WTC11 (cell line): ENCODE results near the gene ATR. TPM values are rescaled to one million over a fixed set of nuclear protein-coding genes. Genes with fewer than 3 reads are reported as not detected.
"Not testable (repeated sequence)": the region's sequence is repeated elsewhere in the genome, so short reads cannot be mapped to it uniquely, and the experiment has no call there.

Experiments
- ATAC-seq: fragments of 200-7000 bp; cut with Tn5 transposase; 2 replicates; pipeline ENCODE4 v1.10.0; 2021; ENCODE audit warnings: mild to moderate bottlenecking, moderate library complexity
- CTCF ChIA-PET: fragments of 300-600 bp; sonication (Branson Sonifier 250); formaldehyde crosslinking; loops from one replicate; lab custom pipeline; 2021; ENCODE audit warnings: antibody characterized with exemption; lab: Charles Lee
- POLR2A ChIA-PET: fragments of 350-600 bp; sonication (Branson Sonifier 250); formaldehyde crosslinking; loops from one replicate; lab custom pipeline; 2021; ENCODE audit warnings: antibody characterized with exemption; lab: Charles Lee
- DNase-seq: peaks from one replicate; pipeline ENCODE4 v3.0.0; 2021; ENCODE audit warnings: low spot score
- H3K27ac Mint-ChIP-seq: 2 replicates; pipeline ENCODE4 v1.8.0; 2021; ENCODE audit warnings: mixed read lengths
- H3K27me3 Mint-ChIP-seq: 2 replicates; pipeline ENCODE4 v1.8.0; 2021; ENCODE audit warnings: low read depth, mild to moderate bottlenecking, moderate library complexity, mixed read lengths
- H3K36me3 Mint-ChIP-seq: 2 replicates; pipeline ENCODE4 v1.8.0; 2021; ENCODE audit warnings: mixed read lengths
- H3K4me1 Mint-ChIP-seq: 2 replicates; pipeline ENCODE4 v1.8.0; 2022; ENCODE audit warnings: mixed read lengths
- H3K4me3 Mint-ChIP-seq: 2 replicates; pipeline ENCODE4 v1.8.0; 2021; ENCODE audit warnings: mild to moderate bottlenecking, moderate library complexity, mixed read lengths
- H3K9me3 Mint-ChIP-seq: 2 replicates; pipeline ENCODE4 v1.8.0; 2021; ENCODE audit warnings: mixed read lengths
- CREB1 ChIP-seq: sonication (generic); formaldehyde crosslinking; IDR thresholded peaks from 2 replicates; pipeline ENCODE4 v1.8.0; 2023; ENCODE audit warnings: mild to moderate bottlenecking, missing genetic modification reagents
- EMX1 ChIP-seq: fragments of 250-450 bp; sonication (Bioruptor Pico); IDR thresholded peaks from 2 replicates; pipeline ENCODE4 v1.8.0; 2021; ENCODE audit warnings: mild to moderate bottlenecking
- FOXJ3 ChIP-seq: sonication (generic); formaldehyde crosslinking; IDR thresholded peaks from 2 replicates; pipeline ENCODE4 v1.9.0; 2021; ENCODE audit warnings: missing genetic modification reagents, mild to moderate bottlenecking, borderline replicate concordance
- SOX15 ChIP-seq: fragments of 250-450 bp; sonication (Bioruptor Pico); IDR thresholded peaks from 2 replicates; pipeline ENCODE4 v1.9.0; 2021; ENCODE audit warnings: mild to moderate bottlenecking
- SP1 ChIP-seq: sonication (generic); formaldehyde crosslinking; conservative IDR thresholded peaks from 2 replicates; pipeline ENCODE4 v1.8.1; 2022; ENCODE audit warnings: missing genetic modification reagents
- TP53 ChIP-seq: sonication (generic); formaldehyde crosslinking; IDR thresholded peaks from 2 replicates; pipeline ENCODE4 v1.8.1; 2023; ENCODE audit warnings: mild to moderate bottlenecking, missing genetic modification reagents
- ZNF317 ChIP-seq: sonication (generic); formaldehyde crosslinking; IDR thresholded peaks from 2 replicates; pipeline ENCODE4 v1.8.1; 2023; ENCODE audit warnings: low read depth, mild to moderate bottlenecking, moderate library complexity, missing genetic modification reagents, borderline replicate concordance
- total RNA-seq: library from RNA; stranded (reverse); gene quantifications from 3 replicates; pipeline ENCODE4 v1.2.3, GENCODE V29; 2021
- TF ChIP-seq, protein P1 (sequence below): fragments of 250-450 bp; sonication (Bioruptor Pico); IDR thresholded peaks from 2 replicates; pipeline ENCODE4 v1.9.0; 2021; ENCODE audit warnings: mild to moderate bottlenecking
- TF ChIP-seq, protein P2 (sequence below): fragments of 250-450 bp; sonication (Bioruptor Pico); conservative IDR thresholded peaks from 2 replicates; pipeline ENCODE4 v1.9.0; 2021; ENCODE audit warnings: mild to moderate bottlenecking
- TF ChIP-seq, protein P3 (sequence below): sonication (generic); formaldehyde crosslinking; IDR thresholded peaks from 2 replicates; pipeline ENCODE4 v1.8.1; 2022; ENCODE audit warnings: mild to moderate bottlenecking, missing genetic modification reagents, moderate library complexity, borderline replicate concordance
- TF ChIP-seq, protein P4 (sequence below): sonication (generic); formaldehyde crosslinking; IDR thresholded peaks from 2 replicates; pipeline ENCODE4 v1.8.0; 2023; ENCODE audit warnings: missing genetic modification reagents
- TF ChIP-seq, protein P5 (sequence below): sonication (generic); formaldehyde crosslinking; IDR thresholded peaks from 2 replicates; pipeline ENCODE4 v1.8.1; 2022; ENCODE audit warnings: missing genetic modification reagents, borderline replicate concordance
- TF ChIP-seq, protein P6 (sequence below): sonication (generic); formaldehyde crosslinking; IDR thresholded peaks from 2 replicates; pipeline ENCODE4 v1.8.1; 2023; ENCODE audit warnings: mild to moderate bottlenecking, missing genetic modification reagents, borderline replicate concordance
- TF ChIP-seq, protein P7 (sequence below): sonication (generic); formaldehyde crosslinking; IDR thresholded peaks from 2 replicates; pipeline ENCODE4 v1.8.0; 2022; ENCODE audit warnings: mild to moderate bottlenecking, missing genetic modification reagents

The ATR gene
- total RNA-seq, 1 experiment from 2014 or later = 26.7 TPM

DNA sequence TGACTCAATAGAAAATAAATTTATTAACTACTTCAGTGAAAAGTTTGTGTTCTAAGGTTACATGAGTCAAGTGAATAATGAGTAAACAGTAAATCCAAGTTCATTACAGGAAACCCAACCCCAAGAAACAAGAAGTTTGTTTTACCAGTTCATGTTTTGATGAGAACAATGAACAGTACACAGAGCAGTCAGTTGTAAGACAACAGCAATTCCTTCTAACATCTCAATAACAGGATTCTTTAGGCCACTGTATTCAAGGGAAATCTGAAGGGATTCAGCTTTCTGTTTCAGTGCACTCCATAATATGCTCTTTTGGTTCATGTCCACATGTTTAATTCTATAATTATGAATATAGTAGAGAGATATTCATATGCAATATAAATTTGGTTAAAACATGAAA lies 18.4 kb downstream of the ATR start (continued):
- no peak for TF ChIP-seq SP1

DNA sequence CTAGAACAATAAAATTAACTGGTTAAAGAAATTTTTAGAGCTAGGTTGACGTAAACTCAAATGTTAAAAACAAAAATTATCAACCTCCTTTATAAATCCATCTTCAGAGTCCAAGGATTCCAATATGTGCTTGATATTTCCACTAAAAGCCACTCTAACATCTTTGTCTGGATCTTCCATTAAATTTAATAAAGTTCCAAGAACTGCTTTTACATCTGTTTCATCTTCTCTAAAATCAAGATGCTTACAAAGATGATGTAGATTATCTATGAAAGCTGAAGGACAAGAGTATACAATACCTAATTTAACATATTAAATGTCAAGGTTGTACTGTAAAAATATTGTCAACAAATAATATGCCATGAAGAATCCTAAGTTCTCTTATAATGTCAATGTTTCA lies 24.8 kb downstream of the ATR start:
- peaks cover 15% of the 10 kb centered on the region for H3K9me3 Mint-ChIP-seq
- DNase-seq = no peak
- H3K36me3 Mint-ChIP-seq = peaks cover 46% of the 10 kb centered on the region
- TF ChIP-seq SOX15 (CRISPR knock-in tag) (no peak), EMX1 (CRISPR knock-in tag) (no peak), TP53 (no peak), CREB1 (CRISPR knock-in tag) (no peak), ZNF317 (CRISPR knock-in tag) (no peak), FOXJ3 (CRISPR knock-in tag) (no peak)
- TF ChIP-seq, protein P1, sequence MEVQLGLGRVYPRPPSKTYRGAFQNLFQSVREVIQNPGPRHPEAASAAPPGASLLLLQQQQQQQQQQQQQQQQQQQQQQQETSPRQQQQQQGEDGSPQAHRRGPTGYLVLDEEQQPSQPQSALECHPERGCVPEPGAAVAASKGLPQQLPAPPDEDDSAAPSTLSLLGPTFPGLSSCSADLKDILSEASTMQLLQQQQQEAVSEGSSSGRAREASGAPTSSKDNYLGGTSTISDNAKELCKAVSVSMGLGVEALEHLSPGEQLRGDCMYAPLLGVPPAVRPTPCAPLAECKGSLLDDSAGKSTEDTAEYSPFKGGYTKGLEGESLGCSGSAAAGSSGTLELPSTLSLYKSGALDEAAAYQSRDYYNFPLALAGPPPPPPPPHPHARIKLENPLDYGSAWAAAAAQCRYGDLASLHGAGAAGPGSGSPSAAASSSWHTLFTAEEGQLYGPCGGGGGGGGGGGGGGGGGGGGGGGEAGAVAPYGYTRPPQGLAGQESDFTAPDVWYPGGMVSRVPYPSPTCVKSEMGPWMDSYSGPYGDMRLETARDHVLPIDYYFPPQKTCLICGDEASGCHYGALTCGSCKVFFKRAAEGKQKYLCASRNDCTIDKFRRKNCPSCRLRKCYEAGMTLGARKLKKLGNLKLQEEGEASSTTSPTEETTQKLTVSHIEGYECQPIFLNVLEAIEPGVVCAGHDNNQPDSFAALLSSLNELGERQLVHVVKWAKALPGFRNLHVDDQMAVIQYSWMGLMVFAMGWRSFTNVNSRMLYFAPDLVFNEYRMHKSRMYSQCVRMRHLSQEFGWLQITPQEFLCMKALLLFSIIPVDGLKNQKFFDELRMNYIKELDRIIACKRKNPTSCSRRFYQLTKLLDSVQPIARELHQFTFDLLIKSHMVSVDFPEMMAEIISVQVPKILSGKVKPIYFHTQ (CRISPR knock-in tag) = no peak
- TF ChIP-seq, protein P2, sequence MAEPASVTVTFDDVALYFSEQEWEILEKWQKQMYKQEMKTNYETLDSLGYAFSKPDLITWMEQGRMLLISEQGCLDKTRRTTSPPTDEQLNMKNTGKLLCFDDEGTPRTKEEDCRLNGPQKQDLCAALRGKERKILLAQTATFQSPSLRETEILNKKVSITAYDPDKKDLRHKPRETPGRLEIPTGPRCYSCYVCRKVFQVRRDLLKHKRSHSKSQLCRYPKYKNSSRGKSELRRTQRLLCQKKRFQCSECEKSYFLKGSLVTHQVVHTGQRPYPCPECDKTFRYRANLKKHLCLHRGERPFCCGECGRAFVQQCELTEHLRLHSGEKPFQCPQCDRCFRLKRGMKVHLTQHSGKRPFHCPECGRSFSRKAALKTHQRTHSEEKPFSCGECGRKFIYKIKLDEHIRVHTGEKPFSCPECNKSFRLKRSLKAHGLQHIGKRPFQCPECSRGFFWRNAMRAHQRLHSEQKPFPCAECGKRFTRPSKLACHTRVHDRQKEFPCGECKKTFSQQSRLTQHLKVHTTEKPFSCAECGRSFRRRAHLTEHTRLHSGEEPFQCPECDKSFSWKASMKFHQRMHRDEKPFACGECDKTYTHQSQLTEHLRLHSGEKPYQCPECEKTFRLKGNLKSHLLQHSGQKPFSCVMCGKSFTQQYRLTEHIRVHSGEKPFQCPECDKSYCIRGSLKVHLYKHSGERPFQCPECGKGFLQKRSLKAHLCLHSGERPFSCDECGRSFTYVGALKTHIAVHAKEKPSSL = no peak
- TF ChIP-seq, protein P3, sequence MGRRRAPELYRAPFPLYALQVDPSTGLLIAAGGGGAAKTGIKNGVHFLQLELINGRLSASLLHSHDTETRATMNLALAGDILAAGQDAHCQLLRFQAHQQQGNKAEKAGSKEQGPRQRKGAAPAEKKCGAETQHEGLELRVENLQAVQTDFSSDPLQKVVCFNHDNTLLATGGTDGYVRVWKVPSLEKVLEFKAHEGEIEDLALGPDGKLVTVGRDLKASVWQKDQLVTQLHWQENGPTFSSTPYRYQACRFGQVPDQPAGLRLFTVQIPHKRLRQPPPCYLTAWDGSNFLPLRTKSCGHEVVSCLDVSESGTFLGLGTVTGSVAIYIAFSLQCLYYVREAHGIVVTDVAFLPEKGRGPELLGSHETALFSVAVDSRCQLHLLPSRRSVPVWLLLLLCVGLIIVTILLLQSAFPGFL (CRISPR knock-in tag) = no peak
- TF ChIP-seq, protein P4, sequence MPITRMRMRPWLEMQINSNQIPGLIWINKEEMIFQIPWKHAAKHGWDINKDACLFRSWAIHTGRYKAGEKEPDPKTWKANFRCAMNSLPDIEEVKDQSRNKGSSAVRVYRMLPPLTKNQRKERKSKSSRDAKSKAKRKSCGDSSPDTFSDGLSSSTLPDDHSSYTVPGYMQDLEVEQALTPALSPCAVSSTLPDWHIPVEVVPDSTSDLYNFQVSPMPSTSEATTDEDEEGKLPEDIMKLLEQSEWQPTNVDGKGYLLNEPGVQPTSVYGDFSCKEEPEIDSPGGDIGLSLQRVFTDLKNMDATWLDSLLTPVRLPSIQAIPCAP (CRISPR knock-in tag) = no peak
- TF ChIP-seq, protein P5, sequence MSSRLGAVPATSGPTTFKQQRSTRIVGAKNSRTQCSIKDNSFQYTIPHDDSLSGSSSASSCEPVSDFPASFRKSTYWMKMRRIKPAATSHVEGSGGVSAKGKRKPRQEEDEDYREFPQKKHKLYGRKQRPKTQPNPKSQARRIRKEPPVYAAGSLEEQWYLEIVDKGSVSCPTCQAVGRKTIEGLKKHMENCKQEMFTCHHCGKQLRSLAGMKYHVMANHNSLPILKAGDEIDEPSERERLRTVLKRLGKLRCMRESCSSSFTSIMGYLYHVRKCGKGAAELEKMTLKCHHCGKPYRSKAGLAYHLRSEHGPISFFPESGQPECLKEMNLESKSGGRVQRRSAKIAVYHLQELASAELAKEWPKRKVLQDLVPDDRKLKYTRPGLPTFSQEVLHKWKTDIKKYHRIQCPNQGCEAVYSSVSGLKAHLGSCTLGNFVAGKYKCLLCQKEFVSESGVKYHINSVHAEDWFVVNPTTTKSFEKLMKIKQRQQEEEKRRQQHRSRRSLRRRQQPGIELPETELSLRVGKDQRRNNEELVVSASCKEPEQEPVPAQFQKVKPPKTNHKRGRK = no peak
- TF ChIP-seq, protein P6, sequence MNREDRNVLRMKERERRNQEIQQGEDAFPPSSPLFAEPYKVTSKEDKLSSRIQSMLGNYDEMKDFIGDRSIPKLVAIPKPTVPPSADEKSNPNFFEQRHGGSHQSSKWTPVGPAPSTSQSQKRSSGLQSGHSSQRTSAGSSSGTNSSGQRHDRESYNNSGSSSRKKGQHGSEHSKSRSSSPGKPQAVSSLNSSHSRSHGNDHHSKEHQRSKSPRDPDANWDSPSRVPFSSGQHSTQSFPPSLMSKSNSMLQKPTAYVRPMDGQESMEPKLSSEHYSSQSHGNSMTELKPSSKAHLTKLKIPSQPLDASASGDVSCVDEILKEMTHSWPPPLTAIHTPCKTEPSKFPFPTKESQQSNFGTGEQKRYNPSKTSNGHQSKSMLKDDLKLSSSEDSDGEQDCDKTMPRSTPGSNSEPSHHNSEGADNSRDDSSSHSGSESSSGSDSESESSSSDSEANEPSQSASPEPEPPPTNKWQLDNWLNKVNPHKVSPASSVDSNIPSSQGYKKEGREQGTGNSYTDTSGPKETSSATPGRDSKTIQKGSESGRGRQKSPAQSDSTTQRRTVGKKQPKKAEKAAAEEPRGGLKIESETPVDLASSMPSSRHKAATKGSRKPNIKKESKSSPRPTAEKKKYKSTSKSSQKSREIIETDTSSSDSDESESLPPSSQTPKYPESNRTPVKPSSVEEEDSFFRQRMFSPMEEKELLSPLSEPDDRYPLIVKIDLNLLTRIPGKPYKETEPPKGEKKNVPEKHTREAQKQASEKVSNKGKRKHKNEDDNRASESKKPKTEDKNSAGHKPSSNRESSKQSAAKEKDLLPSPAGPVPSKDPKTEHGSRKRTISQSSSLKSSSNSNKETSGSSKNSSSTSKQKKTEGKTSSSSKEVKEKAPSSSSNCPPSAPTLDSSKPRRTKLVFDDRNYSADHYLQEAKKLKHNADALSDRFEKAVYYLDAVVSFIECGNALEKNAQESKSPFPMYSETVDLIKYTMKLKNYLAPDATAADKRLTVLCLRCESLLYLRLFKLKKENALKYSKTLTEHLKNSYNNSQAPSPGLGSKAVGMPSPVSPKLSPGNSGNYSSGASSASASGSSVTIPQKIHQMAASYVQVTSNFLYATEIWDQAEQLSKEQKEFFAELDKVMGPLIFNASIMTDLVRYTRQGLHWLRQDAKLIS (CRISPR knock-in tag) = no peak
- TF ChIP-seq, protein P7, sequence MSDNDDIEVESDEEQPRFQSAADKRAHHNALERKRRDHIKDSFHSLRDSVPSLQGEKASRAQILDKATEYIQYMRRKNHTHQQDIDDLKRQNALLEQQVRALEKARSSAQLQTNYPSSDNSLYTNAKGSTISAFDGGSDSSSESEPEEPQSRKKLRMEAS (CRISPR knock-in tag) = no peak
- H3K4me1 Mint-ChIP-seq = no peaks in the 10 kb centered on the region
- no peak overlapping the region for H3K27ac Mint-ChIP-seq
- ChIA-PET POLR2A (no interaction called here), CTCF (no interaction called here)
- ATAC-seq = no peak
- H3K27me3 Mint-ChIP-seq = no peaks in the 10 kb centered on the region
- H3K4me3 Mint-ChIP-seq = no peak overlapping the region

DNA sequence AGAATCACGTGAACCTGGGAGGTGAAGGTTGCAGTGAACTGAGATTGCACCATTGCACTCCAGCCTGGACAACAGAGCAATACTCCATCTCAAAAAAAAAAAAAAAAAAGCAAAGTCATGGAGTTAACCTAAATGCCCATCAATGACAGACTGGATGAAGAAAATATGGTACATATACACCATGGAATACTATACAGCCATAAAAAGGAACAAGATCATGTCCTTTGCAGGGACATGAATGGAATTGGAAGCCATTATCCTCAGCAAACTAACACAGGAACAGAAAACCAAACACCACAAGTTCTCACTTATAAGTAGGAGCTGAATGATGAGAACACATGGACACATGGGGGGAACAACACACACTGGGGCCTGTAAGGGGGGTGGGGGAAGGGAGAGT lies 26.0 kb downstream of the ATR start:
- H3K27ac Mint-ChIP-seq, H3K27me3 Mint-ChIP-seq, POLR2A ChIA-PET, H3K4me3 Mint-ChIP-seq, DNase-seq, H3K4me1 Mint-ChIP-seq, CTCF ChIA-PET, ATAC-seq: not testable (repeated sequence)
- peaks cover 46% of the 10 kb centered on the region for H3K36me3 Mint-ChIP-seq
- H3K9me3 Mint-ChIP-seq = peaks cover 15% of the 10 kb centered on the region
